ENCODE data around the gene ICAM4. TPM values are rescaled to one million over a fixed set of nuclear protein-coding genes. Genes with fewer than 3 reads are reported as not detected.
"Not testable (repeated sequence)": the region's sequence is repeated elsewhere in the genome, so short reads cannot be mapped to it uniquely, and the experiment has no call there.

Gene ICAM4, protein sequence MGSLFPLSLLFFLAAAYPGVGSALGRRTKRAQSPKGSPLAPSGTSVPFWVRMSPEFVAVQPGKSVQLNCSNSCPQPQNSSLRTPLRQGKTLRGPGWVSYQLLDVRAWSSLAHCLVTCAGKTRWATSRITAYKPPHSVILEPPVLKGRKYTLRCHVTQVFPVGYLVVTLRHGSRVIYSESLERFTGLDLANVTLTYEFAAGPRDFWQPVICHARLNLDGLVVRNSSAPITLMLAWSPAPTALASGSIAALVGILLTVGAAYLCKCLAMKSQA
- 0.13 TPM in 1 of 2 replicates, not detected in the other for total RNA-seq

DNA sequence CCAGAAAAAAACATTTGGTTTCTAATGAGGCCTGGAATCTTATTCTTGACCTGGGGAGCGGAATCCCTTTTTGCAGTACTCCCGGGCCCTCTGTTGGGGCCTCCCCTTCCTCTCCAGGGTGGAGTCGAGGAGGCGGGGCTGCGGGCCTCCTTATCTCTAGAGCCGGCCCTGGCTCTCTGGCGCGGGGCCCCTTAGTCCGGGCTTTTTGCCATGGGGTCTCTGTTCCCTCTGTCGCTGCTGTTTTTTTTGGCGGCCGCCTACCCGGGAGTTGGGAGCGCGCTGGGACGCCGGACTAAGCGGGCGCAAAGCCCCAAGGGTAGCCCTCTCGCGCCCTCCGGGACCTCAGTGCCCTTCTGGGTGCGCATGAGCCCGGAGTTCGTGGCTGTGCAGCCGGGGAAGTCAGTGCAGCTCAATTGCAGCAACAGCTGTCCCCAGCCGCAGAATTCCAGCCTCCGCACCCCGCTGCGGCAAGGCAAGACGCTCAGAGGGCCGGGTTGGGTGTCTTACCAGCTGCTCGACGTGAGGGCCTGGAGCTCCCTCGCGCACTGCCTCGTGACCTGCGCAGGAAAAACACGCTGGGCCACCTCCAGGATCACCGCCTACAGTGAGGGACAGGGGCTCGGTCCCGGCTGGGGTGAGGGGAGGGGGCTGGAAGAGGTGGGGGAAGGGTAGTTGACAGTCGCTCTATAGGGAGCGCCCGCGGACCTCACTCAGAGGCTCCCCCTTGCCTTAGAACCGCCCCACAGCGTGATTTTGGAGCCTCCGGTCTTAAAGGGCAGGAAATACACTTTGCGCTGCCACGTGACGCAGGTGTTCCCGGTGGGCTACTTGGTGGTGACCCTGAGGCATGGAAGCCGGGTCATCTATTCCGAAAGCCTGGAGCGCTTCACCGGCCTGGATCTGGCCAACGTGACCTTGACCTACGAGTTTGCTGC lies at the start of gene ICAM4:
Gene ICAM4 (plus strand): TSS at position 153 of the 935 bp plus-strand sequence. CDS start 58 bp downstream, at position 211.
- DNase-seq (ENCODE audit: low read depth), result no peak
- Histone ChIP-seq H3K36me3 (ENCODE audit: control insufficient read depth, insufficient read depth, low read length) (no peaks in the 10 kb centered on the region), H3K27me3 (ENCODE audit: control insufficient read depth, insufficient read depth, low read length) (peaks cover 52% of the 10 kb centered on the region), H3K4me3 (ENCODE audit: low read depth, low read length) (no peak within 1 kb of the TSS)
- TF ChIP-seq, protein P1, sequence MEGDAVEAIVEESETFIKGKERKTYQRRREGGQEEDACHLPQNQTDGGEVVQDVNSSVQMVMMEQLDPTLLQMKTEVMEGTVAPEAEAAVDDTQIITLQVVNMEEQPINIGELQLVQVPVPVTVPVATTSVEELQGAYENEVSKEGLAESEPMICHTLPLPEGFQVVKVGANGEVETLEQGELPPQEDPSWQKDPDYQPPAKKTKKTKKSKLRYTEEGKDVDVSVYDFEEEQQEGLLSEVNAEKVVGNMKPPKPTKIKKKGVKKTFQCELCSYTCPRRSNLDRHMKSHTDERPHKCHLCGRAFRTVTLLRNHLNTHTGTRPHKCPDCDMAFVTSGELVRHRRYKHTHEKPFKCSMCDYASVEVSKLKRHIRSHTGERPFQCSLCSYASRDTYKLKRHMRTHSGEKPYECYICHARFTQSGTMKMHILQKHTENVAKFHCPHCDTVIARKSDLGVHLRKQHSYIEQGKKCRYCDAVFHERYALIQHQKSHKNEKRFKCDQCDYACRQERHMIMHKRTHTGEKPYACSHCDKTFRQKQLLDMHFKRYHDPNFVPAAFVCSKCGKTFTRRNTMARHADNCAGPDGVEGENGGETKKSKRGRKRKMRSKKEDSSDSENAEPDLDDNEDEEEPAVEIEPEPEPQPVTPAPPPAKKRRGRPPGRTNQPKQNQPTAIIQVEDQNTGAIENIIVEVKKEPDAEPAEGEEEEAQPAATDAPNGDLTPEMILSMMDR (IDR thresholded peaks at IDR 0.05; ENCODE audit: insufficient read depth, low read length, poor library complexity, severe bottlenecking), result no peak

DNA sequence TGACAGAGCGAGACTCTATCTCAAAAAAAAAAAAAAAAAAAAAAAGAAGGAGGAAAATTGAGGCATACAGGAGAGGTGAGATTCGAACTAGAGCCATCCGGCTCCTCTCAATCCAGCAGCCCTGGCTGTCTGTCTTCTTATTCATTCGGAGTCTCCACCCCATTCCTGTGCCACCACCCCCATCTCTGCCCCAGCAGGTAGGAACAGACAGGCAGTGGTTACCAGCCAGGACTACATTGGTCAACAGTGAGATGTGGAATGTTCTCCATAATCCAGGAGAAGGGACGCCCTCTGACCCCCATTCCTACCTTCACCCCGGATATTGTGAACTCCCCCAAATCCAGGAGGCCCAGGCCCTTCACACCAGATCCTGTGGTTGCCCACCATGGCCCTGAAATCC lies 49.1 kb upstream of the ICAM4 start:
- Histone ChIP-seq H3K27me3 (ENCODE audit: control insufficient read depth, insufficient read depth, low read length) (no peaks in the 10 kb centered on the region), H3K36me3 (ENCODE audit: control insufficient read depth, insufficient read depth, low read length) (no peaks in the 10 kb centered on the region), H3K4me3 (ENCODE audit: low read depth, low read length) (no peak overlapping the region)
- DNase-seq (ENCODE audit: low read depth), result no peak
- TF ChIP-seq, protein P1 (IDR thresholded peaks at IDR 0.05; ENCODE audit: insufficient read depth, low read length, poor library complexity, severe bottlenecking), result no peak

DNA sequence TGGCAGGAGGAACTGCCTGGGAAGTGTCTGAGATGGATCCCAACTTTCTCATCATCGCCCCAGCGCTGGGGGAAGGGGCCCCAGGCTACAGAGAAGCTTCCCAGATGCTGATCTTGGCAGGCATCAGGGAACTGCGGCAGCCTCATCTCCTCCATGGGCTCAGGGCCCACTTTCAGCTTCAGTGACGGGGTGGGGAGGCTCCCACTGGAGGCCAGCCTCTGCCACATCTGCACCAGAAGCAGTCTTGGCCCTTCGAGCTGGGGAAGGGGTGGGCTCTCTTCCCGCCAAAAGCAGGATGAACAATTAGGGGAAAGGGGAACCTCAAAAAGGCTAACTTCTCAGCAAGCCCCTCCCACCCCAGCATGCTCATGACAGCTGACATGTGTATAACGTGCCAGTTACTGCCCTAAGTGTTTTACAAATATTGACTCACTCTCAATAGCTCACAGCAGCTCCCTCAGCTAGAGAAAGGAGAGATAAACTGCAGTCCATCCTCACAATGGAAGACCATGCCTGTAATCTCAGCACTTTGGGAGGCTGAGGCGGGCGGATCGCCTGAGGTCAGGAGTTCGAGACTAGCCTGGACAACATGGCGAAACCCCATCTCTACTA lies 48.5 kb upstream of the ICAM4 start:
- Histone ChIP-seq H3K4me3 (ENCODE audit: low read depth, low read length) (no peak overlapping the region), H3K36me3 (ENCODE audit: control insufficient read depth, insufficient read depth, low read length) (no peaks in the 10 kb centered on the region), H3K27me3 (ENCODE audit: control insufficient read depth, insufficient read depth, low read length) (no peaks in the 10 kb centered on the region)
- TF ChIP-seq, protein P1 (IDR thresholded peaks at IDR 0.05; ENCODE audit: insufficient read depth, low read length, poor library complexity, severe bottlenecking), result no peak
- no peak for DNase-seq (ENCODE audit: low read depth)

DNA sequence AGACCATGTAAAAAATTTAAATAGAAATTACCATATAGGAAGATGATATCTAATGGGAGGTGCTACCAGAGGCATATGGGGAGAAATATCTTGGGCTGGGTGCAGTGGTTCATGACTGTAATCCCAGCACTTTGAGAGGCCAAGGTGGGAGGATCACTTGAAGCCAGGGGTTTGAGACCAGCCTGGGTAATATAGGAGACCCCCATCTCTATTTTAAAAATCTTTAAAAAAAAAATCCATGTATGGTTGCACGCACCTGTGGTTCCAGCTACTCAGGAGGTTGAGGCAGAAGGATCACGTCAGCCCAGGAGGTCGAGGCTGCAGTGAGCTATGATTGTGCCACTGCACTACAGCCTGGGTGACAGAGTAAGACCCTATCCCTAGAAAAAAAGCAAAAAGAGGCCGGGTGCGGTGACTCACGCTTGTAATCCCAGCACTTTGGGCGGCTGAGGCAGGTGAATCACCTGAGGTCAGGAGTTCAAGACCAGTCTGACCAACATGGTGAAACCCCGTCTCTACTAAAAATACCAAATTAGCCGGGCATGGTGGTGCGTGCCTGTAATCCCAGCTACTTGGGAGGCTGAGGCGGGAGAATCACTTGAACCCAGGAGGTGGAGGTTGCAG lies 44.8 kb upstream of the ICAM4 start:
- DNase-seq (ENCODE audit: low read depth); H3K27me3 ChIP-seq (ENCODE audit: control insufficient read depth, insufficient read depth, low read length); H3K36me3 ChIP-seq (ENCODE audit: control insufficient read depth, insufficient read depth, low read length); H3K4me3 ChIP-seq (ENCODE audit: low read depth, low read length): not testable (repeated sequence)

DNA sequence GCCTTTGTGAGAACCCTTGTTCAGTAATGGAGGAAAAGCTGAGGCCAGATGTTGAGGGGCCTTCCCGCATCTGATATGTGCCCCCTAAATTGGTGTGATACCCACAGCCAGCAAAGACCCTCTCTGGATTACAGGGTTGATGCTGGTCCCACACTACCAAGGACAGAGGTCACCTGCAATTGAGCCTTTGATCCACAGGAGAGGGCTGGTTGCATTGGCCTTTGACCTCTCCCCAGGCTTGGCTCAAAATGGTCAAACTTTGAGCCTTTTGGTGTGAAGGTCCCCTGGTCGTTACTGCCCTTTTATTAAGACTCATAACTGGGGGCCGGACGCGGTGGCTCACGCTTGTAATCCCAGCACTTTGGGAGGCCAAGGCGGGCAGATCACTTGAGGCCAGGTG lies 43.1 kb upstream of the ICAM4 start:
- Histone ChIP-seq H3K4me3 (ENCODE audit: low read depth, low read length) (no peak overlapping the region), H3K27me3 (ENCODE audit: control insufficient read depth, insufficient read depth, low read length) (no peaks in the 10 kb centered on the region), H3K36me3 (ENCODE audit: control insufficient read depth, insufficient read depth, low read length) (no peaks in the 10 kb centered on the region)
- TF ChIP-seq, protein P1 (IDR thresholded peaks at IDR 0.05; ENCODE audit: insufficient read depth, low read length, poor library complexity, severe bottlenecking), result no peak
- DNase-seq (ENCODE audit: low read depth), result no peak
